ENCODE data around the gene TRIM32. TPM values are rescaled to one million over a fixed set of nuclear protein-coding genes. Genes with fewer than 3 reads are reported as not detected.

Gene TRIM32, protein sequence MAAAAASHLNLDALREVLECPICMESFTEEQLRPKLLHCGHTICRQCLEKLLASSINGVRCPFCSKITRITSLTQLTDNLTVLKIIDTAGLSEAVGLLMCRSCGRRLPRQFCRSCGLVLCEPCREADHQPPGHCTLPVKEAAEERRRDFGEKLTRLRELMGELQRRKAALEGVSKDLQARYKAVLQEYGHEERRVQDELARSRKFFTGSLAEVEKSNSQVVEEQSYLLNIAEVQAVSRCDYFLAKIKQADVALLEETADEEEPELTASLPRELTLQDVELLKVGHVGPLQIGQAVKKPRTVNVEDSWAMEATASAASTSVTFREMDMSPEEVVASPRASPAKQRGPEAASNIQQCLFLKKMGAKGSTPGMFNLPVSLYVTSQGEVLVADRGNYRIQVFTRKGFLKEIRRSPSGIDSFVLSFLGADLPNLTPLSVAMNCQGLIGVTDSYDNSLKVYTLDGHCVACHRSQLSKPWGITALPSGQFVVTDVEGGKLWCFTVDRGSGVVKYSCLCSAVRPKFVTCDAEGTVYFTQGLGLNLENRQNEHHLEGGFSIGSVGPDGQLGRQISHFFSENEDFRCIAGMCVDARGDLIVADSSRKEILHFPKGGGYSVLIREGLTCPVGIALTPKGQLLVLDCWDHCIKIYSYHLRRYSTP
- total RNA-seq, result 10 to 100 TPM; 12.2 to 13.6 TPM

DNA sequence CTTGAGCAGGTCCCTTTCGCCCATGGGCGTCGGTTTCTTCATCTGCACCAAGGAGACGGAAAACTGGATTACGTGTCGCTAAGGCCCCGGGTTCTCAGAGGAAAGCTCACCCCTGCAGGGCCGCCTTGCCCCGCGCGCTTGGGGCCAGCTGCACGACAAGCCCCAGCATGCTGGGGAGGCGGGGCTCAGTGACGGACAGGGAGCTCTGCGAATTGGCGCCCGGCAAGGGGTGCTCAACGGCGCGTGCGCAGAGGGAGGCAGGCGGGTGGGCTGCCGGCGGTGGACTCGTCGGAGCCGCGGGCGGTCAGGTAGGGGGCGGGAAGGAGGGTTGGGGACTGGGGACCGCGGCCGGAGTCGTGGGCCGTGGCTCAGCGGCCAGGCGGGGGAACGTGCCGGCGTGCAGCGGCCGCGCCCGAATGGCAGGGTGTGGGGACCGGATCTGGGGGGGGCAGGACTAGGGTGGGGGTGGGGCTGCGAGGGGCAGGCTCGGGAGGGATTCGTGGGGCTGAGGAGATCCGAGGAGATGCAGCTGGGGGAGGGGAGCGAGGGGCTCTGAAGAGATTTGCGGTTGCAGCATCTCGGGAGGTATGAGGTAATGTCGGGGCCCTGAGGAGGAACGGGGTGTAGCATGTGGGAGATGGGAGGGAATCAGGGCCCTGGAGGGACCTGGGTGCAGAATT lies at the start of gene TRIM32:
Gene TRIM32 (plus strand): TSS at position 232 of the 680 bp plus-strand sequence. CDS start 10,438 bp downstream, outside the sequence.
- ATAC-seq, result peak; percentile 98 to 99
- H3K9me3 Mint-ChIP-seq, result no peaks in the 10 kb centered on the region
- peaks cover 44 to 45% of the 10 kb centered on the region in 2 donors for H3K4me1 Mint-ChIP-seq (ENCODE audit: low read depth in 2 of 2)
- peak; percentile 95 for DNase-seq (ENCODE audit: low spot score)
- peak within 1 kb of the TSS; percentile 73 to 77 for H3K27ac Mint-ChIP-seq
- H3K27me3 Mint-ChIP-seq, result peaks cover 0 to 4% of the 10 kb centered on the region in 2 donors
- no peaks in the 10 kb centered on the region for H3K36me3 Mint-ChIP-seq
- peak within 1 kb of the TSS; percentile 98 for H3K4me3 Mint-ChIP-seq

DNA sequence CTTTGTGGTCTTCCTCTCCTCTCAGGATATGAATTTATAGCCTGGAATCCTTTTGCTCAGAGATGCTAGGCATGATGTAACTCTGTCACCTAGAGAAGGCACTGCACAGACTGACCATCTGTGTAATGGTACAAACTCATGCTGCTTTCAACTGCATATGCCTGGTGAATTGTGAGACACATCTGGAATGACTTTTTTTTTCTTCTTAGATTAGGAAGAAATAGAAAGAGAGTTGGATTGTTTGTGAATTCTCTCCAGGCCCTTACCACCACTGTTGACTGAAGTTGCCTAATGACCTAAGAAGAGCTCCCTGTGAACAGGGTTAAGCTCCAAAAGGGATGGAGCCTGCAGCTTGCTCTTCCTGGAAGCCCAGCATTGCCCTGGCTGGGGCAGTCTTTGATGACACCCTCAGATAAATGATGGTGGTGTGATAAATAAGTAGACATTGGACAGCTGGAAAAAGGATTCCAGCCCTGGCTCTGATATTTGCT lies 47.8 kb upstream of the TRIM32 start:
- no peaks in the 10 kb centered on the region for H3K4me1 Mint-ChIP-seq (ENCODE audit: low read depth in 2 of 2)

DNA sequence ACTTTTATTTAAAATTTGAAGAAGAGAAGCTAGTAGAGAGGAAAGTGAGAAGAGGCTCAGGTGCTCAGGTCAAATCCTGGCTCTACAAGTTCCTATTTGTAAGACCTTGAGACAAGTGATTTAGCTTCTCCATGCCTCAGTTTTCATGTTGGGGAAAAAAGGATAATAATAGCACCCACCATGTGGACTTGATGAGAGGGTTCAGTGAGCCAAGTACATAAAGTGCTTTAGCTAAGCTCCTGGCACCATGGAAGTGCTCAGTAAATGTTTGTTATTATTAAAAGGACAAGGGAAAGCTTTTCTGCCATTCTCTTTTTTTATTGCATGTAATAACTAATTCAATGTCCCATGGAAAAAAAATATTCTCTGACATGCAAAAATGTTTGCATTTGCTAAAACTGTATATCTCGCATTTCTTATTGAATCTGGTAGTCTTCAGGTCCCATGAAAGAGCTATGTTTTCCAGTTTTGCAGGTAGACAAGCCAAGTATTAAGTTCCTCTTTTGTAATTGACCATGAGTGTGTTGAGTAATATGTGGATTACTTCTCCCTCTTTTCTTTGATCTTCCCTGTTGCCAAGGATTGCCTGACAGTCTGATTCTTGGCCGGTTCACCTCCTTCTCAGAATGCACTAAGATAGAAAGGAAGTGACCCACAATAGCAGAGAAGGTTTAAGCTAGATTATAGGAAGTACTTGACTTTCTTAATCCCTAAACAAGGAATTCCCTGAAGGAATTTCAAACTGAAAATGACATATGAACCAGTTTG lies 45.6 kb upstream of the TRIM32 start:
- no peaks in the 10 kb centered on the region for H3K9me3 Mint-ChIP-seq
- no peak overlapping the region for H3K4me3 Mint-ChIP-seq
- H3K36me3 Mint-ChIP-seq, result peaks cover 5% of the 10 kb centered on the region
- no peak for ATAC-seq
- no peak overlapping the region for H3K27ac Mint-ChIP-seq
- no peaks in the 10 kb centered on the region for H3K4me1 Mint-ChIP-seq (ENCODE audit: low read depth in 2 of 2)
- no peak for DNase-seq (ENCODE audit: low spot score)
- H3K27me3 Mint-ChIP-seq, result no peaks in the 10 kb centered on the region

More for the DNA sequence above, 47.8 kb upstream of the TRIM32 start:
- H3K4me3 Mint-ChIP-seq, result no peak overlapping the region
- no peak for ATAC-seq
- no peak for DNase-seq (ENCODE audit: low spot score)
- peaks cover 5% of the 10 kb centered on the region for H3K36me3 Mint-ChIP-seq
- H3K27ac Mint-ChIP-seq, result no peak overlapping the region
- no peaks in the 10 kb centered on the region for H3K9me3 Mint-ChIP-seq
- no peaks in the 10 kb centered on the region for H3K27me3 Mint-ChIP-seq

DNA sequence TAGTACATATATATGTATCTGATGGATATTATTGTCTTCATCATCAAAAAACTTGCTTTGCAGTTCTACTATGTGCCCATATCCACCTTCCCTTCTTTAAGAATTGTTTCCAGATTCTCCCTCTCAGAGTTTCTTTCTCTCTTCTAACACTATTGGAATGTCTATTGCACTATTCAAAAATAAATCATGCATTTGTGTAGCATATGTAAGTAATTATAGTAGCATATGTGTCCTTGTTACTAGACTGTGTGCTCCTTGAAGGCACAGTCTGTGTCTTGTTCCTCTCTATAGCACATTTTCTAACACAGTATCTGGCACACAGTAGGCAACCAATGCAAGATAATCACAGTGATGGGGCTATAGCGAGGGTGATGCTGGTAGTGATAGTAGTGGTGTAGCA lies 43.4 kb upstream of the TRIM32 start:
- Mint-ChIP-seq H3K4me3 (no peak overlapping the region), H3K27me3 (no peaks in the 10 kb centered on the region), H3K9me3 (no peaks in the 10 kb centered on the region), H3K36me3 (peaks cover 5% of the 10 kb centered on the region), H3K4me1 (ENCODE audit: low read depth in 2 of 2) (no peaks in the 10 kb centered on the region), H3K27ac (no peak overlapping the region)
- ATAC-seq, result no peak
- DNase-seq (ENCODE audit: low spot score), result no peak

DNA sequence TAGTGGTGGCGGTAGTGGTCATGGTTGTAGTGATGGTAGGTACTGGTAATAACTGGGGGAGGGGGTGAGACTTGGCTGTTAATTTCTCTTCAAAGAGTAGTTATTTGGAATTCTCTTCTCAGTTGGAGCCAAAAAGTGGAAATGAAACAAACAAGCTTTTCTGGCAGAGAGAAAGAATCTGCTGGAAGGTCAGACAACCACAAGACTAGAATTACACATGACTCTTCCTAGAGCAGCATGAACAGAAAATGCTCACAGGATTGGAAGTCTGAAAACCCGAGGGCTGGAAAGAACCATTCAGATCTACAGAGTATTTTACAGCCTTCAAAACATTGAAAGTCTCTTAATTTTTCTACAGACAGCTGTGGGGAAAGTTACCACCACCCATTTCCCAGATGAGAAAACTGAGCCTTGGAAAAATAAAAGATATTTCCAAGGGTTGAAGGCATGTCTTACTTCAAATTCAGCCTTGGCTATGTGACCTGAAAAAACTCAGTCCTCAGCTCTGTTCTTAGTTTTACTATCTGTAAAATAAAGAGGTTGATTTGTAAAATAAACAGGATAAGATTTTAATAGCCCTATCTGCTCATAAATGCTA lies 42.9 kb upstream of the TRIM32 start:
- DNase-seq (ENCODE audit: low spot score) (no peak), ATAC-seq (no peak)
- no peaks in the 10 kb centered on the region for H3K4me1 Mint-ChIP-seq (ENCODE audit: low read depth in 2 of 2)
- no peaks in the 10 kb centered on the region for H3K9me3 Mint-ChIP-seq
- H3K27me3 Mint-ChIP-seq, result no peaks in the 10 kb centered on the region
- peaks cover 5% of the 10 kb centered on the region for H3K36me3 Mint-ChIP-seq
- no peak overlapping the region for H3K4me3 Mint-ChIP-seq
- H3K27ac Mint-ChIP-seq, result no peak overlapping the region

DNA sequence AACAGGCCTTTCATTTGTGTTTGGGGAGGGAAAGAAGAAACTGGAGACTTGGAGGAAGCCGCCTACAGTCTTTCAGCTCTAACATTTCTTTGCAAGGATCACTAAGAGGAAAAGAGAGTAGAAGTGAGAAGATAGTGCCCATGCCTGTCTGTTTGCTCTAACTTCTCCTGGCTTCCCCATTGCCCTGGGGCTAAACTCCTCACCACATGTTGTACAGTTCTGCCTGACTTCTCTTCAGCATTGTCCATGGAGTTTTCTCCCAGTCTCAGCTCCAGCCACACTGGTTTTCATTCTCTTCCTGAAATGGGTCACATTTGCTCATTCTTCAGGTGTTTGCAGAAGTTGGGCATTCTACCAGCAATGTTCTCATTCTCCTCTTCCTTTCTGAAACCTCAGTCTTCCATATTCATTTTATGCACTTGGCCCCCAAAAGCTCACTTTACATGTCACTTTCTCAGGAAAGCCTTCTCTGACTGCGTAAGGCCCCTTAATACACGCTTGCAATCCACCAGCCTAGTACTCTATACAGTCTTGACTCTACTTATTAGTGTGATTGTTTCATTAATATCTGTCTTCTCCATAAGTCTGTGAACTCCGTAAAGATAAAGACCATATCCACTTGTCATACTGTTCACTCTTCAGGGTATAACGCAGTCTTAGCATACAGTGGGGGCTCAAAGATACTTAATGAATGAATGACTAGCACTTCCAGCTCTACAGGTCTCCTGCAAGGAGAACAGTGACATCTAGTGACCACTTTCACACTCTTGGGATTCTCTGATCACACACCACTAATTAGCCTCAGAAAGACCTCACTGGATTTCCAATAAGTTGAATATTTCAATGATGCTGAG lies 40.2 kb upstream of the TRIM32 start:
- Mint-ChIP-seq H3K27me3 (no peaks in the 10 kb centered on the region), H3K9me3 (no peaks in the 10 kb centered on the region), H3K4me3 (no peak overlapping the region), H3K4me1 (ENCODE audit: low read depth in 2 of 2) (no peaks in the 10 kb centered on the region), H3K27ac (no peak overlapping the region), H3K36me3 (no peaks in the 10 kb centered on the region)
- peak in 1 of 2 donors; percentile 41 for ATAC-seq
- no peak for DNase-seq (ENCODE audit: low spot score)

DNA sequence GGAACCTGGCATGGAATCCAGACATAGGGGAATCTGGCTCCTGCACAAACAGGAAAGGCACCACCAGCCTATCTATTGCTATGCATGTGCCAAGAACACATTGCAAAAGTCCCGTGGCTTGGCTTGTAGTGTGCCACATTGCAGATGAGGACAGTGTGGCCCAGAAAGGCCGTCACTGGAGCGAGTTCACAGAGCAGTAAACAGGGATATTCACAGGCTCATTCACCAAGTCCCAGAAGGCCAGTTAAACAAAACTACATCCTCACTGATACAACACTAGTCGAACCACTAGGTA lies 39.6 kb upstream of the TRIM32 start:
- Mint-ChIP-seq H3K9me3 (no peaks in the 10 kb centered on the region), H3K27me3 (no peaks in the 10 kb centered on the region), H3K4me1 (ENCODE audit: low read depth in 2 of 2) (no peaks in the 10 kb centered on the region), H3K36me3 (no peaks in the 10 kb centered on the region), H3K27ac (no peak overlapping the region), H3K4me3 (no peak overlapping the region)
- DNase-seq (ENCODE audit: low spot score) (no peak), ATAC-seq (no peak)

DNA sequence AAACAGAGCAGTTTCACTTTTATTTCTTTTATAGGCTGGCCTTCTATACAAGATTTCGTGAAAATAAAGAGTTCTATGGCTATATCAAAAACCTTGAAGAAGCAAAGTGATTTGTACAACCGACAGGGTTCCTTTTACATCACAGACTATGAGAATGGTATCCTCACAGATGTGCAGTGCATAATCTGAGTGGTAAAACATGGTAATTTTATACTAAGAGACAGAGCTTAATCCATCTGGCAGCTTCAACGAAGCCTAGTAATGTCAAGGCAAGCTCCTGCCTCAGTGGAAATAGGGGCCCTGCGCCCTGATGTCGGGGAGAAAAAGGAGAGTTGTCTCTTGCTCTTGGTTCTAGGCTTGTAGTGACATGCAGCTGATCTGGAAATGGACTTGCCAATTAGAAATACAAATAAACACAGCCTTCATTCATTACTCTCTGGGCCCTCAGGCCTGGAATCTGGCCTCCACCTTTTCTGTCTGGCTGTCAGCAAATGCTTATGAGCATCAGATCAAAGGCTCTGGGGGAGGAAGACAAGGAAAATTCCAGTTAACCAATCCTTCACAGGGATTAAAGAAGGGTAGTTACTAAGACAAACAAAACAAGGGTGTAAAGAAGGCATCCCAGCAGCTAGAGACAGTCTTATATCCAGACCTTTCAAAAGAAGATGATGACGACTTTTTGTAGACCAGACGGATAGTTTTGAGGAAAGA lies 33.6 kb upstream of the TRIM32 start:
- DNase-seq (ENCODE audit: low spot score) (no peak), ATAC-seq (no peak)
- H3K27me3 Mint-ChIP-seq, result no peaks in the 10 kb centered on the region
- no peaks in the 10 kb centered on the region for H3K4me1 Mint-ChIP-seq (ENCODE audit: low read depth in 2 of 2)
- no peaks in the 10 kb centered on the region for H3K36me3 Mint-ChIP-seq
- no peaks in the 10 kb centered on the region for H3K9me3 Mint-ChIP-seq
- no peak overlapping the region for H3K27ac Mint-ChIP-seq
- no peak overlapping the region for H3K4me3 Mint-ChIP-seq

DNA sequence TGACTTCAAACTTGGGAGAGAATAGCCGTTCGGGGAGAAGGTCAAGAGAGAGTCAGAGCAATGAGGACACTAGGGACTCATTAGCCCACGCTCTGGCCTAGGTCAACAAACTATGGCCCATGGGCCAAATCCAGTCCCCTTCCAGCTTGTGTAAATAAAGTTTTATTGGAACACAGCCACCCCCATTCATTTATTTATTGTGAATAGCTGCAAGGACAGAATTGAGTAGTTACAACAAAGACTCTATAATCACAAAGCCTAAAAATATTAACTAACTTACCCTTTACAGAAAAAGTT lies 33.1 kb upstream of the TRIM32 start:
- ATAC-seq (no peak), DNase-seq (ENCODE audit: low spot score) (no peak)
- Mint-ChIP-seq H3K4me3 (no peak overlapping the region), H3K4me1 (ENCODE audit: low read depth in 2 of 2) (no peaks in the 10 kb centered on the region), H3K36me3 (no peaks in the 10 kb centered on the region), H3K27ac (no peak overlapping the region), H3K27me3 (no peaks in the 10 kb centered on the region), H3K9me3 (no peaks in the 10 kb centered on the region)

DNA sequence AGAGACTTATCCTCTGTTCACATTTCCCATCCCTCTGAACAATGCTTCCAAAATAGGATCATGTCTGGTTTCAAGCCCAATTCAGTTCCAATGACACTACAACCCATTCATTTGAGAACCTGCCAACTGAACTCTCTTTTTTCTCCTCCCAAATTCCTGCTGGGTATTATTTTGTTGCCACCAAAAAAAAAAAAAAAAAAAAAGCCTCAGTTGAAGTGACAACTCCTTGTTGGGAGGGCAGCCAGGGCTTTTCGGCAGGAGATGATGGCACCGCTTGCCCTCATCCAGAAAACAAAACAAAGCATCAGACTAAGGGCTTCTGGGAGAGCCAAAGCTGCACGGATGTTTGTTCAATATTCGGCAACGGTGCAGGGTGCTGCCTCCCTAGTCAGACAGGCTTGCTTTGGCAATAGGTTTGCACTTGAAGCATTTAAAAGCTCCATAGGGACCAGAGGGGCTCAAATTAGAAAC lies 30.6 kb upstream of the TRIM32 start:
- ATAC-seq, result no peak
- H3K4me3 Mint-ChIP-seq, result no peak overlapping the region
- no peak overlapping the region for H3K27ac Mint-ChIP-seq
- H3K4me1 Mint-ChIP-seq (ENCODE audit: low read depth in 2 of 2), result no peaks in the 10 kb centered on the region
- no peaks in the 10 kb centered on the region for H3K27me3 Mint-ChIP-seq
- DNase-seq (ENCODE audit: low spot score), result no peak
- no peaks in the 10 kb centered on the region for H3K36me3 Mint-ChIP-seq
- no peaks in the 10 kb centered on the region for H3K9me3 Mint-ChIP-seq

DNA sequence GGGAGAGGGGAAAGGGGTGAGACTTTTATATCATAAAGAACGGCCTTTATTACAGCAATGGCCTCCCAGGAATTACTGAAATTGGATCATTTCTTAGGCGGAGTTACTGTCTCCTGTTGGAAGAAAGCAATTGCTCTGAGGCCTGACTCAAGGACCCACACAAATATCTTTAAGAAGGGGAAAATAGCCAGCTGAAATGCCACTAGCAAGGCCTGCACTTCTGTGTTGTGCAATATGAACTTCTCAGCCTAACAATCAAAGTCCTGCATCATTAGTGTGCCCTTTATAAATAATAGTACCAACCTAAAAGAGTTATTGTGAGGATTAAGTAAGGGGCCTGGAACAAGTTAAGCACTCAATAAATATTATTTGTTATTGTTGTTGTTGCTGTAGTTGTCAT lies 30.1 kb upstream of the TRIM32 start:
- no peak for ATAC-seq
- Mint-ChIP-seq H3K4me3 (no peak overlapping the region), H3K36me3 (no peaks in the 10 kb centered on the region), H3K27me3 (no peaks in the 10 kb centered on the region), H3K4me1 (ENCODE audit: low read depth in 2 of 2) (no peaks in the 10 kb centered on the region), H3K9me3 (no peaks in the 10 kb centered on the region), H3K27ac (no peak overlapping the region)
- no peak for DNase-seq (ENCODE audit: low spot score)

DNA sequence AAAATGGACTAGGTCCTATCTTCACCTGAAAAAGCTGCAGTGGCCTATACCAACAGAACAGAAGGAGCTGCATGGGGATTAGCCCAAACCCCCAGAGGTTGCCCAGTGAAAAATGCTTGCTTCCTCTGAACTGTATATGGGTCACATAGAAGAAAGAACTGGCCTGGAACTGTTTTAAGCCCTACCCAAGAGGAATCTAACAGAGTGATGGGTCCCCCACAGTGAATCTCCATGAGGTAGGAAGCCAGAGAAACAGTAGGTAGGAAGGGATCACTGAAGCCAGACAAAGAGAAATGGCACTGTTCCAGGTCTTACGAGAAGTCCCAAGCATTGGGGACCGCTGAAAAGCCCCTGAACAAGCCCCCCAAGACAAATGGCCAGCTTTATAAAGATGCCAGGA lies 28.8 kb upstream of the TRIM32 start:
- no peaks in the 10 kb centered on the region for H3K27me3 Mint-ChIP-seq
- DNase-seq (ENCODE audit: low spot score), result no peak
- ATAC-seq, result no peak
- no peaks in the 10 kb centered on the region for H3K9me3 Mint-ChIP-seq
- no peak overlapping the region for H3K4me3 Mint-ChIP-seq
- H3K36me3 Mint-ChIP-seq, result no peaks in the 10 kb centered on the region
- H3K27ac Mint-ChIP-seq, result no peak overlapping the region
- no peaks in the 10 kb centered on the region for H3K4me1 Mint-ChIP-seq (ENCODE audit: low read depth in 2 of 2)
